GM19239 (cell line): ENCODE data around the gene TP53AIP1.

Experiments
- DNase-seq: peaks from one replicate; pipeline ENCODE4 v3.0.0; 2011; ENCODE audit warnings: low spot score; ENCODE audit not compliant: insufficient read length
- FAIRE-seq: peaks from 2 replicates; lab custom pipeline; 2011; peaks lifted over from hg19 to GRCh38; lab: Jason Lieb, UNC

Gene TP53AIP1

DNA sequence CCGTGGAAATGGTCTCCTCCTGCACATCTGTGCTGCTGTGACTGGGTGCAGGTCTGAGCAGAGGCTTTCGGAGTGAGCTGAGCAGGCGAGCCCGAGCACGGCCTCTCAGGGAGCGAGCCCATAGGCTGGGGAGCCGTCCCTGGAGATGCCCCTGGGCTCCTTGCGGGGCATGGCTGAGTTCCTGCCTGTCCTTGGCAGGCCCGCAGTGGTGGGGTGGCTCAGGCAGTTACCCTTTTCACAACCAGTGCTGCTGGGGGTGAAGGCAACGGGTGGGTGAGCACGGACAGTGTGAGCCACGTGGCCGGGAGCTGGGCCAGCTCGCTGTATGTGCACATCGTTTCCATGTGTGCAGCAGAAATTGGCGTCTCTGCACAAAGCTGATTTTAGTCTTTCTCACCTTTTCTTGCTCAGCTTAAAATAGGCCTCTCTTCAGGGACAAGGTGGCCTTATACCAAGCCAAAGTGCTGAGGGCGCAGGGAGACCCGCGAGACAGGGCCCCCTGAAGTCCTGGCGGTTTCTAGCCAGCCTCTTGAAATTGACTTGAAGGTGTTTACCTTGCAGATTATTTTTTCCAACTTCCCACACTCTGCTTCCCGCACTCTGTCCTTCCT lies at the start of gene TP53AIP1:
TP53AIP1 (minus strand) TSS at position 55 of the 611 bp plus-strand sequence. CDS start 5,053 bp downstream, outside the sequence.
- FAIRE-seq (no peak), DNase-seq (no peak)

- FAIRE-seq (no peak), DNase-seq (no peak)
These were observed 45.7 kb upstream of the TP53AIP1 start for GRCh38 chr11:128988242-128988970.

GRCh38 chr11:128985880-128986279 lies 43.2 kb upstream of the TP53AIP1 start:
- no peak for DNase-seq
- FAIRE-seq = no peak

- no peak for FAIRE-seq
These were observed 40.4 kb upstream of the TP53AIP1 start for GRCh38 chr11:128983023-128983422.

DNA sequence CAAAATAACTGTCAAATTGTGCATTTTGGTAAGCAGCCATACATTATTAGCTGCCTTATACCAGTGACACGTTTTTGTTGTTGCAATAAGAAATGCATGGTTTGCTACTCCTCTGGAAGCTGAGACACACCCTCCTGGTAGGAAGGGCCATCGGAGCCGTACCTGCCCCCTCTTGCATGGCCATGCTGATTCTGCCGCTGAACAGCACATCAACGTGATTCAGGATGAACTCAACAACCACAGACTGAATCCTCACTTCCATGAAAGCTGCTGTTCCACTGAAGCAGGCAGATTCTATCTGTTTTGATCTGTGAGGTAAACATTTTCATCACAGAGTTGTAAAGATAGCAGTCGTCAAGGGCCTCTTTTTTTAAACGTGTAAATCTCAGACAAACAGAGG lies 38.6 kb upstream of the TP53AIP1 start:
- FAIRE-seq = no peak

More at GRCh38 chr11:128983023-128983422, 40.4 kb upstream of the TP53AIP1 start:
- no peak for DNase-seq

GRCh38 chr11:128970598-128971190 lies 28.0 kb upstream of the TP53AIP1 start:
- DNase-seq (no peak), FAIRE-seq (no peak)

More for the DNA sequence above, 38.6 kb upstream of the TP53AIP1 start:
- DNase-seq = no peak

DNA sequence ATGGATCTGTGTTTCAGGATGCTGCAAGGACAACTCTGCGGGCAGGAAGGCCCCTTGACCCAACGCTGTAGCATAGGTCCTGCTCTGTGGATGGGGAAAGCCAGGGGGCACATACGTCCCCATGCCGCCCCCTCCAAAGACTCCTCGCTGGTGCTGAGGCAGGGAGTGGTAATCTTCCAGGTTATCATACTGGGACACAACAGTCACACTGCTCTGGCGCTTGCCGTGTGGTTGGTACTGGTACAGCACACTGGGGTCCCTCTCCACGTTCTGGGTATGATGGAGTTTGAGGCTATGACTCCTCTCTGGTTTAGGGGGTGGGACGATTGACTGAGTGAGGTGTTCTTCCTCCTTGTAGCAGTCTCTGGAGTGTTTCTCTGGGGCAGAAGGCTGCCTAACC lies 26.2 kb upstream of the TP53AIP1 start:
- no peak for FAIRE-seq
- DNase-seq = no peak

- FAIRE-seq = no peak
- DNase-seq = no peak
These were observed 24.9 kb upstream of the TP53AIP1 start for GRCh38 chr11:128967578-128967977.

DNA sequence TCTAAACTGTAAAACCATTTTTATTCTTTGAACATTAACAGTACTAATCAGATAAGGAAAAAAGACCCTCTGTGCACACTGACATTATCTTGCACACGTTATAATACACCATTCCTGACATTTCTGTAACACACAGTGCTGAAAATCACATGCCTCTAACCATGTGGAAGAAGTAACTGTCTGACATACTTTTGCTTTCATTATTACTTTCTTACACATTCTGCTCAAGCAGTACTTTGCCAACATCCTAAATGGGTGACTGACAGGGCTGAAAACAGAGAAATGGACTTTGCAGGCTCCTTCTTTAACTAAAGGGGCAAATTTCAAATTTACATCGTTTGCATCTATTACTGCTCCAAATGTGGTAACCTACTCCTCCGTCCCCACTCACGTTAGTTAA lies 22.8 kb upstream of the TP53AIP1 start:
- DNase-seq = peak; percentile 30
- FAIRE-seq = peak; percentile 91

DNA sequence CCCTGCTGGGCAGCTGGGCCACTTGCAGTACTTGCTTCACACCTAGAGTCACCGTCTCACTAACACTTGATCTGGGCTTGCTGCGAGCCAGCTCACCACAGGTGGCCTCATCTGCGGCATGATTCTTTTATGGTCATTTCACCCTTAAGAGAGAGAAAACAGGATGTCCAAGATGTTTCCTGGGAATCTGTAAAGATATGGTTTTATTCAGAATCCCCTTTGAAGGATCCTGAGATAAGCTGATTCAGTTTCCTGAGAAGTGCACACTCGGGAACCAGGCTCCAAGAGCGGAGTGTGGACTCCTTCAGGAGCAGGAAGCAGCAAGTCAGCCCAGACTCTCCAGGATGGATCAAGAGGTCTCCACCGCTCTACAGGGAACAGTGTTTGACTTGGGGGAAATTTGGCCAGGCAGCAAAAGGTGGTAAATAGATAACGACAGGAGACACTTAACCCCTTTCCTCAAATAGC lies 21.8 kb upstream of the TP53AIP1 start:
- FAIRE-seq (no peak), DNase-seq (no peak)

DNA sequence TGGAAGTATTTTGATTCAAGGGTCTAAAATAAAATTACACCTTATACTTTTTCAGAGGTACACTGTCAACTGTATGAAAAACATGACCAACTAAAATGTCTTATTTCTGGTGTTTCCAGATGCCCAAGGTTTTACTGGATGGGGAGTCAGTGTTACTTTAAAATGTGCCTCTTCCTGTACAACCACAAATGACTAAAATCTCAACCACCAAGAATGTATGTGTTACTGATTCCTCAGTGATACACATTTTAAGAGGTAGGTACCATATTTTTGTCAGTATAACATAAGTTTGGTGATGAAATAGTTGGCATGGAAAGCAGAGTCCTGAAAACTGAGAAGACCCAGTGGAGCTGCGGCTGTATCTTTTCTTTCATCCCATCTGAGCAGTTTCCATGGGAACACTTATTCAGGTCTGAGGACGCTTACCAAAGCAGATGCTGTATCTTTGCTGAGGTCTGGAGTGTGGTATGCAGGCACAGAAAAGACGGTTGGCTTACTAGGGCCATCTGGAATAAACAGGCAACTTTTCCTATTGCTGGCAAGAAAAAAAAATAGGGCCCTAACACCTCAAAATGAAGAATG lies 21.2 kb upstream of the TP53AIP1 start:
- DNase-seq (no peak), FAIRE-seq (peak; percentile 35)

DNA sequence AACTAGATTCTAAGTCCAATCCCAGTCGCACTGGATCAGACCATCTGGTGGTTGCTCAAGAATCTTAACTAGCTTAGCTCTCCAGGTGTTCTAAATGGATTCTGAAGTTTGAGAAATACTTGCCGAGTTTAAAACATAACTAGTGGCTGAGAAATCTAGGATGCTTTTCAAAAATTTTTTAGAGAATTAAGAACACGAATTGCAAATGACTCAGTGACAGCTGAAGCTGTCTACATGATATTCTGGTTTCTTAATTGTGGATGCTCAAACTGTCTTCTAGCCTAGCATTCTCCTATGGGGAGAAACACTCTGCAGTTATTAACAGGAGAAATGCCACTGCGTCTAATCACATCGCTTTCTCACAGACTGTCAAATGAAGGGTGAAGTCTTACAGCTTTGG lies 20.2 kb upstream of the TP53AIP1 start:
- FAIRE-seq = no peak

GRCh38 chr11:128961645-128962044 lies 19.0 kb upstream of the TP53AIP1 start:
- DNase-seq = no peak
- FAIRE-seq = no peak

More for the DNA sequence above, 20.2 kb upstream of the TP53AIP1 start:
- no peak for DNase-seq

DNA sequence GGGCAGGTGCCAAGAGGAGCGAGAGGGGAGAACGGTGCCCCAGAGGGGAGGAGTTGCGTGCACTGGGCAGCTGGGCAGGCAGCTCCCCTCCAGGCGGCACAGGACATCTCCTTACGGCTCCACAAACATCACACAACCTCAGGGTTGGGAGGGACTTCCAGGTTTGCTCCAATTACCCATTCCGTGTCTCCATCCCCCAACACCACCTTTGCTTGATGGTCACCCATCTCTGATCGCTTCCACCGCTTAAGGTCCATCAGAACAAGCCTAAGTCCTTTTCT lies 14.5 kb upstream of the TP53AIP1 start:
- FAIRE-seq (no peak), DNase-seq (no peak)

DNA sequence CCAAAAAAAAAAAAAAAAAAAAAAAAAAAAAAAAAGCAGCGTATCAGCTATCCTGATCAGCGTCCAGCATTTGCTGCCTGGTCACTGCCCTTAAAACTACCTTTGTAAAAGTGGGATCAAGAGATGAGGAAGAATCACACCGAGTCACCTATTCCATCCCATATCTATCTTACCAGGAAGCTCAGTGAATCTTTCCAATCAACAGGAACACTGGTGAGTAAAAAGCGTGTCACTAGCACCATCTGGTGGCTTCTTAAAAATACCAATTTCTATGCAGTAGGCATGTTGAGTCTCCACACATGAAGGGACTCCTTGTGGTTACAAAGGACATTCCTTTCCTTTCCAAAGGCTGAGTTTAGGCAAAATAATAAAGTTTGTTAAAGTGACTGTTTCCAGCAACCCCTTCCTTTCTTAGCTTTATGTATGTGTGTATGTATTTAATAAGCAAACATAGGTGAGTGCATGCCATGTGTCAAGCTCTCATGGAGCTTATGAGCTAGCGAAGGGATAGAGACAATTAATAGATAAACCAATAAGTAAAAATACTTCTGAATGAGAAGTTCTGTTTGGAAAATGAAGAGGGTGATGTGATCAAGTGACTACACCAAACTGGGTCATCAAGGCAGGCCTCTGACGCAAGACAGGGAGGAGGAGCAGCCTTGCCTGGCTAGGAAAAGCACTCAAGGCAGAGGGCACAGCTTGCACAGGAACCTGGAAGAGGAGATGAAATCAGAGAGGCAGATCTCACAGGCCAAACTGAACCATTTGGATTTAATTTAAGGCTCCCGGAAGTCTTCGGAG lies 13.9 kb upstream of the TP53AIP1 start:
- peak; percentile 93 for FAIRE-seq

DNA sequence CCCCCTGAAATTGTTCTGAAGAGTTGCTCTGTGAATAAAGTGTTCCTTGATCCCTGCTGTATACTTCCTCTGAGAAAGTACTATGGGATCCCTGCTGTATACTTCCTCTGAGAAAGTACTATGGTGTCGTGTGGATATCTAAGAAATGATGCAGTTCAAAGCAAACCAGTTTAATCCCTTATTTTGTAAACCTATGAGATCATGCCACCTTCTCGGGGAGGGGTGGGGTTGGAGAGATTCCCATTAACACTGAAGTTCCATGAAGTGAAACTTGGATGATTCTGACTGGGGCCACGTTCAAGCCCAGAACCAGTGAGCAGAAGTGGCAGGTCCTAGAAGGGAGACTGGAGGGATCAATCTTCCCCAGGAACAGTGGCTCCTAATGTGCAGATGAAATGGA lies 13.0 kb upstream of the TP53AIP1 start:
- no peak for FAIRE-seq
- DNase-seq = no peak

More for the DNA sequence above, 13.9 kb upstream of the TP53AIP1 start:
- no peak for DNase-seq

- no peak for FAIRE-seq
- DNase-seq = no peak
These were observed 10.5 kb upstream of the TP53AIP1 start for GRCh38 chr11:128953151-128953550.

GRCh38 chr11:128949791-128950454 lies 7.3 kb upstream of the TP53AIP1 start:
- DNase-seq (no peak), FAIRE-seq (no peak)

DNA sequence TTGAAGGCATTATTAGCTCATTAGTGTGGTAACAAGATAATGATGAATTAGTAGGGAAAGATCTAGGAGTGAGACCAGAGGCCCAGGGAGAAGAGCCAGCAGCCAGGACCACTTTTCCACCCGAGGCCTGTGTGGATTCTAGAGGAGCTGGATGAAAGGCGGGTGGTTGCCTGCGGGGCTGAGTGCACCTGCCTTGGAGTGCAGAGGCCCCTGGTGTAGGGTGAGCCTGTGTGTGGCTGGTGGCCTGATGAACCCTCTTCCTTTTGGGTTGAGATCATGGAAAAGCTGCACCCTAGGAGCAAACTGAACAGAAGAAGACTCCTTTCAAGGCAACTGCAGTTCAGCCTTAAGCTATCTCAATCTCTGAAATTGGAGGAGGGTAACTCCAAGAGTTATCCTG lies 5.9 kb upstream of the TP53AIP1 start:
- FAIRE-seq (no peak), DNase-seq (no peak)

GRCh38 chr11:128947773-128948172 lies 5.1 kb upstream of the TP53AIP1 start:
- FAIRE-seq (no peak), DNase-seq (no peak)
